Measurements from ENCODE around the gene RAPGEF3.

GRCh38 chr12:47783821-47784819, 25.4 kb upstream of the RAPGEF3 start:
- TF ChIP-seq ZNF274 (IDR thresholded peaks at IDR 0.05; ENCODE audit: low read depth, low read length): no peak
- no peak for TF ChIP-seq SUZ12 (IDR thresholded peaks at IDR 0.05; ENCODE audit: extremely low read depth, insufficient read depth, insufficient read length)
